ENCODE results near the gene AKAP8L.
A peak's percentile ranks its signal among the peaks of the same experiment; 100 is the strongest.

The AKAP8L gene, protein sequence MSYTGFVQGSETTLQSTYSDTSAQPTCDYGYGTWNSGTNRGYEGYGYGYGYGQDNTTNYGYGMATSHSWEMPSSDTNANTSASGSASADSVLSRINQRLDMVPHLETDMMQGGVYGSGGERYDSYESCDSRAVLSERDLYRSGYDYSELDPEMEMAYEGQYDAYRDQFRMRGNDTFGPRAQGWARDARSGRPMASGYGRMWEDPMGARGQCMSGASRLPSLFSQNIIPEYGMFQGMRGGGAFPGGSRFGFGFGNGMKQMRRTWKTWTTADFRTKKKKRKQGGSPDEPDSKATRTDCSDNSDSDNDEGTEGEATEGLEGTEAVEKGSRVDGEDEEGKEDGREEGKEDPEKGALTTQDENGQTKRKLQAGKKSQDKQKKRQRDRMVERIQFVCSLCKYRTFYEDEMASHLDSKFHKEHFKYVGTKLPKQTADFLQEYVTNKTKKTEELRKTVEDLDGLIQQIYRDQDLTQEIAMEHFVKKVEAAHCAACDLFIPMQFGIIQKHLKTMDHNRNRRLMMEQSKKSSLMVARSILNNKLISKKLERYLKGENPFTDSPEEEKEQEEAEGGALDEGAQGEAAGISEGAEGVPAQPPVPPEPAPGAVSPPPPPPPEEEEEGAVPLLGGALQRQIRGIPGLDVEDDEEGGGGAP

DNA sequence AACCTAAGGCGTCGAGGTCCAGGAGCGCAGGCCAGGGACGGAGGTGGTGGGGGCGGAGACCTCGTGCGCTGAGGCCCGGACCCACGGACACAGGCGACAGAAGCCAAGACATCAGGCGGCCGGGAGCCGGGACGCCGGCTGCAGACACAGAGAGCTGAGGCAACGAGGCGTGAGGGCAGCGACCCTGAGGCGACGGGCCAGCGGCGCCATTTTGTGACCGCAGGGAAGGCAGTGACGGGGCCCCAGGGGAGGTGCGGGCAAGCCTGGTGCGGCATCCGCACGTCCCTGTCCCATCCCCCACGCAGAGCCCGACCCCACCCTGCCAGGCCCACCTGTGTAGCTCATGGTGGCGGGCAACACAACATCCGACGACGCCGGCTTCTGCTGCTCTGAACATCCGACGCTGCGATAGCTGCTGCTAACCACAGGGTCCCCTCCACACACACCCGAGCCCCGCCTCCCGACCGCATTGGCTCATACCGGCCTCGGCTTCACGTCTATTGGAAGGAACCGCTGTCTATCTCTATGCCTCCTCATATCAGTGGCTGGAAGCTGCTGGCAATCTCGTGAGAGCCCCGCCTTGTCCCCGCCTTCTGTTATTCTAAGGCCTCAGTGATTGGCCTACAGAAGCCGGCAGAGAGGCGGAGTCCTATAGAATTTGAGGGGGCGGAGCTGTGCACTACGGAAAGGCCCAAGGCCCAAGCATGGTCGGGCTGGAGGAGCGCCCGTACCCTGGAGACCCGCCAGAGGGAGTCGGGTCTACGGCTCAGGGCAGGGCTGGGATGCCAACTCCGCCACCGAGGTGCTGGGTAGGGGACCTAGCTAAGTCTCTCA lies at the start of gene AKAP8L:
Gene AKAP8L (minus strand): TSS at position 410 of the 834 bp plus-strand sequence. CDS start 65 bp downstream, at position 345.
- peak; percentile 96 for DNase-seq (ENCODE audit: low read depth)

DNA sequence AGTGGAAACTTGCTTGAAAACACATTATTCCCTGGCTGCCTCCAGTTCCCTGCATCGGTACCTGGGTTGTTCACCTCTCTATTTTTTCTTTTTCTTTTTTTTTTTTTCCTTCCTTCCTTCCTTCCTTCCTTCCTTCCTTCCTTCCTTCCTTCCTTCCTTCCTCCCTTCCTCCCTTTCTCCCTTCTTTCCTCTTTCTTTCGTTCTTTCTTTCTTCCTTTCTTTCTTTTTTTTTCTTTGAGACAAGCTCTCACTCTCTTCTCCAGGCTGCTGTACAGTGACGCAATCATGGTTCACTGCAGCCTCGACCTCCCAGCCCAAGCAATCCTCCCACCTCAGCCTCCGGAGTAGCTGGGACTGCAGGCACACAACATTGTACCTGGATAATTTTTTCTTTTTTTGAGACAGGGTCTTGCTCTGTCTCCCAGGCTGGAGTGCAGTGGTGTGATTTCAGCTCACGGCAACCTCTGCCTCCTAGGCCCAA lies 49.0 kb upstream of the AKAP8L start:
- DNase-seq (ENCODE audit: low read depth) = no peak

DNA sequence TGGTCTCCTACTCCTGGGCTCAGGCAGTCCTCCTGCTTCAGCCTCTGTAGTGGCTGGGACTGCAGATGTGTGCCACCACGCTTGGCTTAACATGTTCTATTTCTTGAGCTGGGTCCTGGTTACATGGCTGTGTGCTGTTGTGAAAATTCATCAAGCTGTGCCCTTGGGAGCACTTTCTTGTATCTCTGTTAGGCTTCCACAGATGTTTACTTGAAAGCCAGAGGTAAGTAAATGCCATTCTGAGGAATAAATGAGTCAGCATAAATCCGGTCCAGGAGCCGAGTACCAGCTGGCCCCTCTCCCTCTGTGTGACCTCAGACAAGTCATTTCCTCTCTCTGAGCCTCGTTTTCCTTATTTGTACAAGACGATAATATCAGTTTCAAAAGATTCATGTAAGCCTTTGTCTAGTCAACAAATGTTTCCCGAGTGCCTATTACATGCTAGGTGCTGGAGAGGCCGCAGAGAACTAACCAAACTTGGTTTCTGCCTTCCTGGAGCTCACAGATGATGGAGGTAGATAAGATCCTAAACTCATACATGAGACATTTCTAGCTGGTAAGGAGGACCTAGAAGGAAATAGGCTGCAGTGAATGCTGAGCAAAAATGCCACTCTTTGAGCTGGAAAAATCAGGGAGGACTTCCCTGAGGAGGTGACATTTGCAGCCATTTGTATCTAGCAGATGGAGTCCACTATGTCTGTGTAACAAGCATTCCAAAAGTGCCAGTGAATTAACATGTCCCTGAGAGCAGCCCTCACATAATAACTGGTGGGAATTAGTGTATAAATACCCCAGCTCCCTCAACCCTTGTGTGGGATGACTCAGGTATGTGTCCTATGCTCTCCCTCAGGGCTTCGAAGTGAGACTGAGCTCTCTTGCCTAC lies 48.3 kb upstream of the AKAP8L start:
- peak; percentile 39 for DNase-seq (ENCODE audit: low read depth)

DNA sequence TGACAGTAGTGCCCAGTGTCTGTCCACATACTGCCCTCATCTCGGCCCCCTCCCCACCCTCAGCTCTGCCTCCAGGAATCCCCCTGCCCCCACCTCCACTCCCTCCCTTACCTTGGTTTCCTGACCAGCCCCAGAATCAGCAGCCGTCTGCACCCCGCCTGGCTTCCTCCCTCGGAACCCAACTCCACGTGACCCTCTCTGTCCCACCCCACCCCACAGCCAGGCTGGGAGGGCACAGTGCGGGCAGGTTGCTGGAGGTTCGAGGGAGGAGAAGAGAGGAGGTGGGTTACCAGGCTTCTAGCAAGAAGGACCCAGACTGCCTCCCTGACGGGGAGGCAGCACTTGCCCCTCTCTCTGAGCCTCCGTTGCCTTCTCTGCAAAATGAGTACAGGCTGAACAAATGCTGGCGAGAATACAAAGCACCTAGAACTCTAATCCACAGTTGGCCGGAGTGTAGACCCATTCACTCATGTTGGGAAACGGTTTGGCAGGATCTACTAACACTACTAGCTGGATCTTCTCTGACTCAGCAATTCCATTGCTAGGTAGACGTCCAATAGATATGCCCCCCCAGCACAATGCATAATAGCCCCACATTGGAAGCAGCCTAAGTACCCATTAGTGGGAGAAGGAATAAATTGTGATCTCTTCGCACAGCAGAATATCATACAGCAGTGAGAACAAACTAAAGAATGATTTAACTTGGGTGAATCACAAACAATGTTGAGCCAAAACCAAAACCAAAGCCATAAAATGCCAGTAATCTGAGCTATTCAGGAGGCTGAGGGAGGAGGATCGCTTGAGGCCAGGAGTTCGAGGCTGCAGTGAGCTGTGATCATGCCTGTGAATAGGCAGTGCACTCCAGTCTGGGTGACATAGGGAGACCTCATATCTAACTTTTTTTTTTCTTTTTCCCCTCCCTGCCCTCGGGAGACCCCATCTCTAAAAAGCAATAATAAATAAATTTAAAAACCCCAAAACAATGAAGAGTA lies 45.9 kb upstream of the AKAP8L start, which contains the start of gene RASAL3:
Gene RASAL3 (minus strand): TSS at position 151 of the 992 bp plus-strand sequence. CDS start 186 bp downstream, outside the sequence.
- peak; percentile 52 for DNase-seq (ENCODE audit: low read depth)

DNA sequence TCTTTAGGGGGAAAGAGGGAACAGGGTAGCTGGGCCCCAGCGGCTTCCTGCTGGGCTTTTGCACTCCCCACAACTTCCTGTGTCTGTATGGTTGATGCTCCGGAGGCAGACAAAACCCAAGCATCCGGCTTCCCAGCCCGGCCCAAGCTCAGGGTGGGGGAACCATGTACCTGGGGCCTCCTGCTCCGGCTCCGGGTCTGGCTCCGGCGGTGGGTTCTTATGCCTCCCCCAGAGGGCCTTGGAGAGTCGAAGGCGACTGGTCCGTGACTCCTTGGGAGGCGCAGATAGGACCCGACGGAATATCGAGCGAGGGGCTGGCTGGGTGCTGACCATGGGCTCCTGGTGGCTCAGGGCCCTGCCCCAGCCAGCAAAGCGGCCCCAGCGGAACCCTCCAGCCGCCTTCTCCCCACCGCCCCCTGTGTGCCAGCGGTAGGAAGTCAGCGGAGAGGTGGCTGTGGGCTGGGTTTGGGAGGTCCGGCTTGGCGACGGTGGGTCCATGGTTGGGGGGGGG lies 45.1 kb upstream of the AKAP8L start:
- DNase-seq (ENCODE audit: low read depth) = peak; percentile 64

DNA sequence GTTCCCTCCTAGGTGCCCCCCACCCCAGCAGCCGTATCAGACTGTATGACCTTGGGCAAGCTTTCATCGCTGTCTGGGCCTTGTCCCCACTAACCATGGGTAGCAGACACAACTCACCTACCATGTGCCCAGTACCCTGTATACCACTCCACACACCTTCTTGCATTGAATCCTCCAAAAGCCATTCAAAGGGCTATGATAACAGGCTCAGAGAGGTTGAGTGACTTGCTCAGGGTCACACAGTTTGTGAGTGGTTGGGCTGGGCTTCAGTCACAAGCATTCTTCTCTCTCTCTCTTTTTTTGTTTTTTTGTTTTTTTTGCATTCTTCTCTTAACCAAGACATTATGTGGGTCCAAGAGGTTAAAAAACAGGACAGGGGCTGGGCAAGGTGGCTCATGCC lies 42.9 kb upstream of the AKAP8L start:
- no peak for DNase-seq (ENCODE audit: low read depth)

DNA sequence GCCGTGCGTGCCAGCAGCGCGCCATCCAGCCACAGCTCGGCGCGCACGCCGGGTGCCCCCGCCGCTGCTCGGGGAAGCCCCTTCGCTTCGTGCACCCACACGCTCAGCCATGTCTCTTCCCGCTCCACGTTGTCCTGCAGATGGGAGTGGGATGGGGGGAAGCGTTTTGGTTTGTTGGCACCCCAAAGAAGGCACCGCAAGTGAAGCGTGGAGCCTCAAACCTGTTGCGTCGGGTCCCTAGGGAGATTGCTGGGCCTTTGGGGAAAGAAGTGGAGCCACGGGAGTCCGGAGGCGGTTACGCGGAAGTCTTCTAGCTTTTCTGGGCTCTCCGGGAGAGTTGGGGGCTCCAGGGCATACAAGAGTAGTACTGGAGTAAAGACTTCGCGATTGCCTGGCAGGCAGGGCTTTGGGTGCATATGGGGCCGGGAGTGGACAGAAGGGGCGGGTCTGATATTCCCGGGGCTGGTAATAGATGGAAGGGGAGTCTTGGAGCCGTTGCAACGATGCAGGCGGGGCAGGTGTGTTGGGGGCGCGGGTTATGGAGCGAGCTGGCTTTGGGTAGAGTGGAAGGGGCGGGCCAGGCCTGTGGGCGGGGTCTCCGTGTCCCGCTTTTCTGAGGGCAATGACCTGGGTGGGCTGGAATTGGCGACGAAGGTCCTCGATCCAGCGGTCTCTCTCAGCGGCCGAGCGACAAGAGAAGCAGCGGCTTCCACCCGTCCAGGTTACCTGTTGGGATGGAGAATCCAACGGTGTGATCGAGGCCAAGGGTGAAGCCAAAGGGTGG lies 39.1 kb upstream of the AKAP8L start:
- DNase-seq (ENCODE audit: low read depth) = no peak

DNA sequence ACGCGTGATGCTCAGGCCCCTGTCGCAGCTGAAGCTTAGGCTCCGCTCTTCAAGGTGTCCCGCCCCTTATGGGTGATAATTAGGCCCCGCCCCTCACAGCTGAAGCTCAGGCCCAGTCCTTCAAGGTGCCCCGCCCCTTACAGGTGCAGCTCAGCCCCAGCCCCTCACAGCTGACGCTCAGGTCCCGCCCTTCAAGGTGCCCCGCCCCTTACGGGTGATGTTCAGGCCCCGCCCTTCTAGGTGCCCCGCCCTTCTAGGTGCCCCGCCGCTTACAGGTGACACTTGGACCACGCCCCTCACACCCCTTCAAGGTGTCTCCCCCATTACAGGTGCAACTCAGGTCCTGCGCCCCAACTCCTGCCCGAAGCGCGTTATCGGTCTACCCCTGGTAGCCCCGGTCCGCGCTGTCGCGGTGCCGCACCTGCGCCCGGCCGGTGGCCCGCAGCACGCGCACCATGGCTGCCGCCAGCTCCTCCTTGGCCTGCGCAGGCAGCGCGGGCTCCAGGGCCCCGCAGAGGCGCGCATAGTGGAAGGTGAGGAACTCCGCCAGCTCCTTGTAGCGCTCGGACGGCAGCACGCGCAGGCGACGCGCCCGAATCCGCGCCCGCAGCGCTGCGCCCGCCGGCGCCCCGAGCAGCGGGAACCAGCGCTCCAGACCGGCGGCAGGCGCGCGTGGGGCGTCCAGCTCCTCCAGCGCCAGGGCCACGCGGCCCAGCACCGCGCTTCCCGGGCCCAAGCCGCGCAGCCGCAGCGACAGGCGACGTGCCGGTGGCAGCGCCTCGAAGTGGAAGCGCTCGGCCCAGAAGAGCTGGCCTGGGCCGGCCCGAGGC lies 38.3 kb upstream of the AKAP8L start:
- DNase-seq (ENCODE audit: low read depth) = no peak

DNA sequence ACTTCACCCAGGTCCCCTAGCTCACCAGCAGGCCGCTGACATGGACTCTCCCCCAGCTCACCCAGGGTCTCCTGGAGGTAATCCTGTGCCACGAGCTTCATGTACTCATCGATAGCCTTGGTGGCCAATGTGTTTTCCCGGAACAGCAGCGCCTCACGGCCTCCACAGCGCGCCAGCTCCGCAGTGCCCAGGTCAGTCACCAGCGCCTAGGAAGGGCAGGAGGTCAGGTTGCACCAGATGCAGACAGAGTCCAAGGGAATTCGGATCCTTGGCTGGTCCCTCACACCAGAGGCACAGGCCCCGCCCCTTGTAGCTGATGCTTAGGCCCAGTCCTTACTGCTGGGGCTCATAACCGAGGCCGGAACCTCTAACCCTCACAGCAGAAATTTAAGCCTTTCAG lies 37.7 kb upstream of the AKAP8L start:
- no peak for DNase-seq (ENCODE audit: low read depth)

DNA sequence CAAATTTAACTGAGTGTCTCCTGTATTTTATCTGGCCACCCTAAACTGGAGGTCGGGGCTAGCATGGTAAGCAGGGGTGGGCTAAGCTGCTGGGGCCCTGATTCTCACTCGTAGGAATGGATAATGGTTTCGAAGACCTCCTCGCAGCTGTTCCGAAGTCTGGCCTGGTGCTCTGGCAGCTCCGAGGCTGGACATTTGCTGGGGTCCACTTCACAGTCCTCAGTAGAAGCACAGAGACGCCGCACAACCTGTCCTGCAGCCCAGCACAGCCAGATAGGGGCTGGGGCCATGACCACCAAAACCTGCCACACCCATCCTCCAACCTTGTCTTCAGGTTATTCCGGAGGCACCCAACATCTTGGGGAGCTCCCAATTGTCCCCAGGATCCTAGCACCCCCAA lies 37.2 kb upstream of the AKAP8L start:
- no peak for DNase-seq (ENCODE audit: low read depth)

DNA sequence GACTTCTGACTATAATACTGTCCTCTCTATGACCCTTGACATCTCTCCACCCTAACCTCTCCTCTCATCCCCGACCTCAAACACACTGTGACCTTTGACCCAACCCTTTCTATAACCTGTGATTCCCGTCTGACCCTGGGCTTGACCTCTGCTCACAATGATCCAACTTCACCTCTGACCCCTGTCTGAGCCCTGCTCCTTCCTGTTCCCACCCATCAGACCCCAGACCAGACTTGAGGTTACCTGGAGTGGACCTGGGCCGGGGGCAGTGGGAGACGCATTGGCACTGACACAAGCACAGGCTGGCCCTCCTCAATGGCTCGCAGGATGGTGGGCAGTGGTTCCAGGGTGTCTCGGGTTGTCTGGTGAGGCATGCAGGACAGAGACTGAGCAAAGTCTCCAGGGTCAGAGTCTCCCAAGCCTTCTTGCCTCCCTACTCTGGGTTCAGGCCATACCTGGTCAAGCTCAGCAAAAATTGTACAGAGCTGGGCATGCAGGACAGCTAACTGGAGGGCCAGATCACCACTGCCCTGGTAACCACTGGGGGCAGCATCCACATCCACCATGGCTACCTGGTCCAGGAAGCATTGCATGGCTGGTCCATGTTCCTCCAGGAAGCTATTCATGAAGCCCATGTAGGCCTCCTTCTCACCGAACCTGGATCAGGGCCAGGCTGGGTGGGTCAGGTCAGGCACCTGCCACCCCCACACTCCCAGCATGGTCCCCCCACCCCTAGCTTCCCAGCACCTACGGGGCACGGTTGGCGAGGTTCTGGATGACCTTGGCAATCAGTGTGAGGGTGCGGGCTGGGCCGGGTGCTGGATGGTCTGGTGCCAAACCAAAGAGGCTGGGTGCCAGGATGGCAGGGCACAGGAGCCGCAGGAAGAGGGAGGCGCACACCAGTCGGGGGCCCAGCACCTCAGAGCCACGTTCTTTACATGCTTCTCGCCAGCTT lies 35.4 kb upstream of the AKAP8L start:
- no peak for DNase-seq (ENCODE audit: low read depth)

DNA sequence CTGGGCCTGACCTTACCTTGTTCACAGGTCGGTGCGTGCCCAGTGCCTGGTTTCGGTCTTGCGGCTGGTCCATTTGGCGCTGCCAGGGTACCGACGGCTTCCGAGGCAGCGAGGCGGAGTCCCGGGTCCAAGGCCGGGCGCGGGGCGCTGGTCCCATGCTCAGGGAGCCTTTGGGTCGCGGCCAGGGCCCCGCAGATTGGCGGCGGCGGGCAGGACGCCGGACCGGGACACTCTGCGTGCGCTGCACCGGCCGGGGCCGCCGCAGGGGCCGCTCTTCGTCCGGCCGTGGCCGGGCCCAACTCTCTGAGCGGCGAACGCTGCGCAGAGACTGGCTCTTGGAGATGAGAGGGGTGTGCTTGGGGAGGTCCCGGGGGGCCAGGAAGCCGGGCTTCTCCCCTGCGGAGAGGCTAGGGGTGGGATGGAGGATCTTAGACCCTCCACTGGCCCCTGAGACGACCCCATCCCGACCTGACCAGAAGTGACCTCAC lies 34.3 kb upstream of the AKAP8L start:
- no peak for DNase-seq (ENCODE audit: low read depth)

DNA sequence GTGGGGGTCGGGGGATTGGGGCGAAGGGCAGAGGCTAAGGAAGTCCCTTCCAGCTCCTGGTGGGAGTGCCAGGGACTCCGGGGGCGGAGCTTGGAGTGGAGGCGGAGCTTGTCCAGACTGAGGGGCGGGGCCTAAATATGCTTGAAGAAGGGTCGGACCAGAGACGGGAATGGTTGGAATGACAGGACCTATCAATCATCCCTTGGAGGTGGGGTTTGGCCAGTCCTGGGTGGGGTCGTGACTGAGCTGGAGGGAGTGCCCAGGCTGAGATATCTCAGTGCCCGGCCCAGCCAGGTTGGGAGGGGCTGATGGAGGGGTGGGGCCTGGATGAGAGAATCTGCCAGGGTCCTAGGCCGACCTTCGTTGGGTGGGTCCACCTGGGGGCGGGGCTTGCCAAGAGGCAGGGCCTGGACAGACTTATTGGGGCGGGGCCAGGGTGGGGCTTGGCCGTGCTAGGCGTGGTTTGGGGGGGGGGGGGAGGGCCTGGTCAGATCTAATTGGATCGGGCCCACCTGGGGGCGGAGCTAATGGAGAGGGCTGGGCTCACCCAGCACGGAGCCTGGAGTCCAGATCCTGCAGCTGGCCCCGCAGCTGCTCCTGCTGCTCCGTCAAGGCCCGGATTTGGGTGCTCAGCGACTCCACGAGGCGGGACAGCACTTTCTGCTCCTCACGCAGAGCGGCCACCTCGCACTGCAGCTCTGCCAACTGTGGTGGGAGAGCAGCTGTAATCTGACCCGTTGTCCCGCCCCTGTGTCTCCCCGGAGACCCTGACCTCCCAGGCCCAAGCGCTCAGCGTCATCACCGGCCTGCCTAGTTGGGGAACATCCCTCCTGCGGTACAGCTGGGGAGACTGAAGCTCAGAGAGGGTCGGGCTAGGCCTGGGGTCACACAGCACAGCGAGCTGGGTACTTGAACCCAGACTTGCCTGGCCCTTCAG lies 33.6 kb upstream of the AKAP8L start:
- no peak for DNase-seq (ENCODE audit: low read depth)

DNA sequence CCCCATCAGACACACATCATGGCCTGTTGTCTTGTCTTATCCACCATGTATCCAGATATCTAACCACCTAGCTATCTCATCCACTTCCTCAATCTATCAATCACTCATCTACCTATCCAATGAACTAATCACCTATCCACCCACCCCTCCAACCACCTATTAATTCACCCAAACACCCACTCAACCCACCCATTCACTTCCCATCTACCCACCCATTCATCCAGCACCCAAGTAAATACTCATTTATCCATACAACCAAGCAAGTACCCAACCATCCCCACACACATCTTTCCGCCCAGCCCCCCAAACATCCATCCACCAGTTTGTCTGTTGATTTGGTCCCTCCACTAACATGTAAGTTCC lies 31.7 kb upstream of the AKAP8L start:
- DNase-seq (ENCODE audit: low read depth) = no peak

DNA sequence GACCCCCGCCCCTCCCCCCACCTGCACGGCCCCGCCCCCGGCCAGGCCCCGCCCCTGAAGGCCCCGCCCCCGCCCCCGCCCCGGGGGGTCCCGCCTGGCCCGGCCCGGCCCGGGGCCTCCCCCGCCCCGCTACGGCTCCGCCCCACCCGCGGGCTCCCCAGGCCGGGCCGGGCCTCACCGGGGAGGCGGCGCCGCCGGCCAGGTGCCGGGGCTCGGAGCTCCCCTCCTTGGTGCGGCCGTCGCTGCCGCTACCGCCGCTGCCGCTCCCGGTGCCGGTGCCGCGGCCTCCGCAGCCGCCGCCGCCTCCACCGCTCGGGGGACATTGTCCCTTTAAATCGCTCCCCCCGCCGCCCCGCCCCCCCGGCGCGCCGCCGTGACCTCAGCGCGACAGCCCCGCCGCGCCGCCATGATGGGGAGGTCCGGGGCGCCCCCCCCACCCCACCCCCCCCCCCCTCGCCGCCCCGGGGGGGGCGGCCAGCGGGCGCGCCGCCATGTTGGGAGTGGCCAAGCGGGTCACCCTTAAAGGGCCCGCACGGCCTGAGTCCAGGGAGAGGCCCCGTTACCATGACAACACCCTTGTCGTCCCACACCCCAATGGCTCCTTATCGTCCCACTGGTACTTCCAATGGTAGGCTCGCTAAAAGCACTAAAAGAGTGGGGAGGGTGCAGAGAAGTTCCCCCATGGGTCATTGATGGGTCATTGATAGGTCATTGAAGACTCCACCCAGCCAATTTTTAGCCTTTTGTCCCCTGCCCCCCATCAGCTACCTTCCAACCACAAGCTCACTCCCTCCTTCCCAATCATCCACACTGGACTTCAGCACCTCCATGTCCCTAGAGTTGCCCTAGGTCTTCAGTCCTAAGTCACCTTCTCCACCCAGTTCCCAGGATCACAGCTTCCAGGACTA lies 31.1 kb upstream of the AKAP8L start, which contains the start of gene WIZ:
Gene WIZ (minus strand): TSS at position 337 of the 908 bp plus-strand sequence. CDS start 1,649 bp downstream, outside the sequence.
- DNase-seq (ENCODE audit: low read depth) = peak; percentile 75

Data from activated T-helper 9 cell treated with anti-CD3 and anti-CD28 coated beads, Interleukin-2, amount 50 U/mL, for 16 hours (primary cell).